Measurements from ENCODE around the gene KCTD18. TPM values are rescaled to one million over a fixed set of nuclear protein-coding genes. Genes with fewer than 3 reads are reported as not detected.

The KCTD18 gene
- total RNA-seq (10 to 100 TPM; 13.4 to 19.2 TPM), total RNA-seq (25.9 to 35.2 reads per million in 2 donors)

DNA sequence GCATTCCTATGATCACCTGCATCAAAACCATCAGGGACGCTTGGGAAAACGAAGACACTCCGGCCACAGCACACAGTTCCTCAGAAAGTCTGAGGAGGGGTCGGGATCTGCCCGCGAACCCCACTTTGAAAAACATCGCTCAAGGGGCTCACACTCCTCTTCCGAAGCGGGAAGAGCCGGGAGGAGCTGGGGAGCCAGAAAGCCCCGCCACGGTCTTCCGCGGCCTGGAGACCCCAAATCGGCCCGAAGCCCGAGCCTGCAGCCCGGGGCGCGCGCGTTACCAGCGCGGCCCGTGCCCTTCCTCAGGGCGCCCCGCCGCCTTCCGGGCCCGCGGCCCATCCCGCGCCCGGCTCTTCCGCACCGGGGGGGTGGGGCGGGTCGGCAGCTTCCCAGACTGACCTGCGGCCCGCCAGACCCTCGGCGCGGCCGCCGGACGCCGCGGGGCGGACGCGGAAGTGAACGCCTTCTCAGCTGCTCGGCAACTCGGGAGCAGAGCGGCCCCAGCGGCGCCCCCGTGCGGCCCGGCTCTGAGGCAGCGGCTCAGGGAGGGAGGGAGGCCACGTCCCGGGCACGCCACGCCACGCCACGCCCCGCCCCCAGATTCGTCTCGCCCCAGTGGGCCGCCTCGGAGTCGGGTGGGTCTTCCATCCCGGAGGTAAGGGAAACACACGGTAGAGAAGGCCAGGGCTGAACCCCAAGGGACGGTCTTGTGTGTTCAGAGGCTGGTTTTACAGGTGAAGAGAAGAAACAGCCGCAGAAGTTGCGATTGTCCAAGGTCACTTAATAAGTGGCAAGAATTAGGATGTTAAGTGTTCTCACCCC is at the start of gene KCTD18:
Gene KCTD18 (minus strand): TSS at position 457 of the 822 bp plus-strand sequence. CDS start 3,052 bp downstream, outside the sequence.
- peak; percentile 99 for ATAC-seq
- Mint-ChIP-seq H3K36me3 (ENCODE audit: low read depth) (peaks cover 2% of the 10 kb centered on the region), H3K27me3 (no peaks in the 10 kb centered on the region), H3K4me1 (peaks cover 26% of the 10 kb centered on the region), H3K4me3 (peak within 1 kb of the TSS; percentile 92), H3K27ac (peak within 1 kb of the TSS; percentile 84)
- H3K9me3 ChIP-seq (ENCODE audit: control insufficient read depth, low read length, poor library complexity, severe bottlenecking), result no peaks in the 10 kb centered on the region
- peak; percentile 85 to 90 (median 89) for DNase-seq

DNA sequence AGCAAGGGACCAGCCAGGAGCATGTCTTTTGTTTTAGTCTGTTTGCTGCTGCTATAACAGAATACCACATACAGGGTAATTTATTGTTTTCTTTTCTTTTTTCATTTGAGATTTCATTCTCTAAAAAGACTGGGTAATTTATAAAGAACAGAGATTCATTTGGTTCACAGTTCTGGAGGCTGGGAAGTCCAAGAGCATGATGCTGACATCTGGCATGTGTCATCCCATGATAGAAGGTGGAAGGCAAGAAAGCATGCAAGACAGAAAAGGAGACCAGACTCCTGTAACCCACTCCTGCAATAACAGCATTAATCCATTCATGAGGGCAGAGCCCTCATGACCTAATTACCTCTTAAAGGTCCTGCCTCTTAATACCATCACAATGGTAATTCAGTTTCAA is 30.9 kb upstream of the KCTD18 start:
- Mint-ChIP-seq H3K27me3 (no peaks in the 10 kb centered on the region), H3K36me3 (ENCODE audit: low read depth) (no peaks in the 10 kb centered on the region), H3K27ac (no peak overlapping the region), H3K4me1 (no peaks in the 10 kb centered on the region), H3K4me3 (no peak overlapping the region)
- DNase-seq, result no peak
- no peaks in the 10 kb centered on the region for H3K9me3 ChIP-seq (ENCODE audit: control insufficient read depth, low read length, poor library complexity, severe bottlenecking)
- no peak for ATAC-seq

DNA sequence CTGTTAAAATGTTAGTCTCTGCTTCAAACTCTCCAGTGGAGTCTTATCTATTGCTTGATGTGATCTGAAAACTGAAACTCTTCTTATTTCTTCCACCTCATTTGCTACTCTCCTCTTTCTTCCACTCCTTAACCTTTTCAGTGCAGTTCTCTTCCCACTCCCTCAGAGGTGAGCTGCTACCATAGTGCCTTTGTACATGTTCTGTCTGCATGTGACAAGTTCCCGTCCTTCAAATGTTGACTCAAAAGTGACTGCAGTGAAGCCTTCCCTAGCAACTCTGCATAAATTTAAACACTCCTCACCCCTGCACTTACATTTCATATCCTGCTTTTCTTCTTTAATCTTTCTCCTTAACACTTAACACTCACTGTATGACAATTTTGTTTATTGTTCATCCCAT is 28.3 kb upstream of the KCTD18 start:
- no peak for ATAC-seq
- no peak for DNase-seq
- H3K27ac Mint-ChIP-seq, result no peak overlapping the region
- no peaks in the 10 kb centered on the region for H3K36me3 Mint-ChIP-seq (ENCODE audit: low read depth)
- peaks cover 2% of the 10 kb centered on the region for H3K4me1 Mint-ChIP-seq
- no peaks in the 10 kb centered on the region for H3K9me3 ChIP-seq (ENCODE audit: control insufficient read depth, low read length, poor library complexity, severe bottlenecking)
- no peak overlapping the region for H3K4me3 Mint-ChIP-seq
- no peaks in the 10 kb centered on the region for H3K27me3 Mint-ChIP-seq

DNA sequence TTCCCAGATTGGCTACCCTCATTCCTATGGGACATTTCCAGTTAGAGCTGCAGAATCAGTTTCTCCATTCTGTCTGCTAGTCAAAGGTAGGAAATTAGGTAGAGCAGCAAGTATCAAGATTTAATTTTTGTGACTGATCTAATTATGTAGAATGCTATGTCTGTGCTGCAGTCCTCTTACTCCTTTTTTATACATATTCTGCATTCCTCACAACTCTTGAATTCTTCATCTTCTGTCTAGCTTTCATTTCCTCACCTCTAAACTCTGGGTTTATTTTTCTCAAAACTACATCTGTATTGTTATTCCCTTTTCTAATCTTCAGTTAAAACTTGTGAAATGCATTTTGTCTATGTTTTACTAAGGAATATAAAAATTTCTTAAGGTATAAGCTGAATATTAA is 24.7 kb upstream of the KCTD18 start:
- Mint-ChIP-seq H3K4me1 (peaks cover 2% of the 10 kb centered on the region), H3K27me3 (no peaks in the 10 kb centered on the region), H3K27ac (peak overlapping the region; percentile 11), H3K4me3 (no peak overlapping the region), H3K36me3 (ENCODE audit: low read depth) (no peaks in the 10 kb centered on the region)
- no peaks in the 10 kb centered on the region for H3K9me3 ChIP-seq (ENCODE audit: control insufficient read depth, low read length, poor library complexity, severe bottlenecking)
- ATAC-seq (no peak), DNase-seq (no peak)

DNA sequence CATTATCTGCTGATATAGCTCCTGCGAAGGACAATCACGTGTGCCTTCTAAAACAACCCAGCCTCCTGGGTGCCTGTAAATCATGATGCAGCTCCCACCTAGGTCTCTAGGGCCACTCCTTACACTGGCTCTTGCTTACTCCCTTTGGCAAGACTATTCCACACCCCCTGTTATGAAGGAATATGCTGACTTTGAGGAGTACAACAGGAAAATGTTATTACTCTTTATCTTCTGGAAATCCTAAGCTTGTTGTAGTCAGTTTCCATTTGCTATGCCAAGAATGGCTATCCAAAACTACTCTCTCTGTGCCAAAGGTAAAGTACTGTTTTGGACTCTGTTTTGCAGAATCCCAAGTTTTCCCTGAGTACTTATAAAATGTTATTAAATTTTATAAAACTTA is 23.9 kb upstream of the KCTD18 start:
- Mint-ChIP-seq H3K36me3 (ENCODE audit: low read depth) (no peaks in the 10 kb centered on the region), H3K27me3 (no peaks in the 10 kb centered on the region), H3K27ac (no peak overlapping the region), H3K4me3 (no peak overlapping the region), H3K4me1 (peaks cover 4% of the 10 kb centered on the region)
- H3K9me3 ChIP-seq (ENCODE audit: control insufficient read depth, low read length, poor library complexity, severe bottlenecking), result no peaks in the 10 kb centered on the region
- DNase-seq (no peak), ATAC-seq (no peak)

DNA sequence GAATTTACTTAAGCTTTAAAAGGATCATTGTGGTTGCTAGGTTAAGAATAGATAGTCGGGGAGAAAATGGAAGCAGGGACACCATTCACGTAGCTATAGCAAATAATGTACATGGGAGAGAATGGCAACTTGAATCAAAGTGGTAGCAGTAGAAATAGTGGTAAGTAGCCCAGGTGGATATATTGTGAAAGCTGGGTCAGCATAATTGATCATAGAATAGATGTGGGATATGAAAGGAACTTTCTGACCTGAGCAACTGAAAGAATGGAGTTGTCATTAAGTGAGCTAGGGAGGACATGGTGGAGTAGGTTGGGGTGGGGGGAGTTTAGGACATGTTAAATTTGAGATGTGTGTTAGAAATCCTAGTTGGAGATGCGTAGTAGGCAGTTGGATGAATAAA is 18.4 kb upstream of the KCTD18 start:
- no peak overlapping the region for H3K27ac Mint-ChIP-seq
- H3K4me1 Mint-ChIP-seq, result peaks cover 22% of the 10 kb centered on the region
- H3K9me3 ChIP-seq (ENCODE audit: control insufficient read depth, low read length, poor library complexity, severe bottlenecking), result no peaks in the 10 kb centered on the region
- H3K27me3 Mint-ChIP-seq, result peaks cover 5% of the 10 kb centered on the region
- no peak for DNase-seq
- H3K36me3 Mint-ChIP-seq (ENCODE audit: low read depth), result no peaks in the 10 kb centered on the region
- ATAC-seq, result no peak
- H3K4me3 Mint-ChIP-seq, result no peak overlapping the region

DNA sequence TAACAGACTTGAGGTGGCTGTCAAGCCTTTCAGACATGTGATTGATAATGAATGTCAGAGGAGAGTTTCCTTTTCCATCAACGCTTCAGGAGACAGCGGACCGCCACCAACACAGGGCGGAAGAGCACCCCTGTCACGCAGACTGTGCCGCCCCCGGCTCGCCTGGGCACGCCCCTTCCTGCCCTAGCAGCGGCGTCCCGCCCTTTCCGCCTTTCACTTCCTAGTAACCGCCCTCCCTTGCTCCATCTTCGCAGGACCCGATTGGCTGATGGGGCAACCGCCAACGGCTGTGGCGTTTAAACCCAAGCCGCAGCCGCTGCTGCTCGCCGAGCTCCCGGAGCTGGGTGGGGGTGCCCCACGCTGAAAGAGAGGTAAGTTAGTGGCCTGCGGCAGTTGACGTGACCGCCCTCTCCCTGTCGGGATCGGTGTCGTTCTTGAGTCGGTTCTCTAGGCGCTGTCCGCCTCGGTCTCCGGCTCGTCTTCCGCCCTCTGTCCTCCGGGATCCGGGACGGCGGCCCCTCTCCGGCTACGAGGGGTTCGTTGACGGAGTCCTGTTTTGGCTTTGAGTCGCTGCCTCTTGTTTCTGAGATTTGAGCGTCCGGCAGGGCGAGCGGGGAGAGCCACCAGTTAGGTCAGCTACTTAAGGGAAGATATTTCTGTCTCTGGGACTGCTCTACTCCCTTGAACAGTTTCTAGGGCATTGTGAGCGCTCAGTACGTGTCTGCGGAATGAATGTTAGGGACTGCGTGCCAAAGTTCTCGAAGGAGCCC is 16.2 kb upstream of the KCTD18 start, which contains the start of gene SGO2:
Gene SGO2 (plus strand): TSS at position 326 of the 770 bp plus-strand sequence. CDS start 6,769 bp downstream, outside the sequence.
- peak within 1 kb of the TSS; percentile 96 for H3K27ac Mint-ChIP-seq
- H3K27me3 Mint-ChIP-seq, result peaks cover 5% of the 10 kb centered on the region
- peak within 1 kb of the TSS; percentile 96 for H3K4me3 Mint-ChIP-seq
- peaks cover 22% of the 10 kb centered on the region for H3K4me1 Mint-ChIP-seq
- H3K36me3 Mint-ChIP-seq (ENCODE audit: low read depth), result no peaks in the 10 kb centered on the region
- ATAC-seq, result peak; percentile 100
- DNase-seq, result peak; percentile 91 to 94 (median 91)
- H3K9me3 ChIP-seq (ENCODE audit: control insufficient read depth, low read length, poor library complexity, severe bottlenecking), result no peaks in the 10 kb centered on the region

DNA sequence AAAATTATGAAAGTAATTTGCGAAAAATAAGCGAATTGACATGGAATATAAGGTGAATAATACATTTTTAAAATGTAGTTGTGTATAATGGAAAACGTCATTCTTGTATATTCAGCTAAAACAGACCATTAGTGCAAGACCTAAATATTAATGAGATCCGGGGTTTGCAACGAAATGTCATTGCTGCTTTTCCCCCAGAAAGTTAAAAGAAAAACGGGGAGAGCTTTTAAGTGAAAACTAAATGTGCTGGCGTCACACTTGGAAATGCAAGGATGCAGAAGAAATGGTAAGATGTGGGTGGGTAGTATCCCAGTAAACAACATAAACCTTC is 15.6 kb upstream of the KCTD18 start:
- Mint-ChIP-seq H3K4me1 (peaks cover 22% of the 10 kb centered on the region), H3K36me3 (ENCODE audit: low read depth) (no peaks in the 10 kb centered on the region), H3K27ac (peak overlapping the region; percentile 96), H3K4me3 (peak overlapping the region; percentile 96), H3K27me3 (peaks cover 5% of the 10 kb centered on the region)
- no peaks in the 10 kb centered on the region for H3K9me3 ChIP-seq (ENCODE audit: control insufficient read depth, low read length, poor library complexity, severe bottlenecking)
- DNase-seq, result no peak
- ATAC-seq, result no peak

DNA sequence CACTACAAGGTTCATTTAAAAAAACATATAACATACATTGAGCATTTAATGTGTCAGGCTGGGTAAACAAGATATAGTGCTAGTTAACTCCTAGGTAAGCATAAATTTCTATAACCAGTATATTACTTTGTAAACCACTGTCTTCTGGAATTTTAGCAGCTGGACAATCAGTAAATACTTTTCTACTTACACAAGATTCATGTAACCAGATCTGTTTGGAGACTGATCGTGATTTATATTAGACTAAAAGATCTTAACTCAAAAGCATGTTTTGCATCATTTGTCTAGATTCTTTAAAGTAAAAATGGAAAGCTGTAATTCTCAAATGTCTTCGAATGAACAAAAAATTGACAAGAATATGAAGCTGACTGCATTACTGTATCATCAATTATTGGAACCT is 15.2 kb upstream of the KCTD18 start:
- DNase-seq (no peak), ATAC-seq (no peak)
- no peaks in the 10 kb centered on the region for H3K9me3 ChIP-seq (ENCODE audit: control insufficient read depth, low read length, poor library complexity, severe bottlenecking)
- Mint-ChIP-seq H3K36me3 (ENCODE audit: low read depth) (no peaks in the 10 kb centered on the region), H3K27me3 (peaks cover 5% of the 10 kb centered on the region), H3K4me3 (no peak overlapping the region), H3K27ac (no peak overlapping the region), H3K4me1 (peaks cover 22% of the 10 kb centered on the region)

DNA sequence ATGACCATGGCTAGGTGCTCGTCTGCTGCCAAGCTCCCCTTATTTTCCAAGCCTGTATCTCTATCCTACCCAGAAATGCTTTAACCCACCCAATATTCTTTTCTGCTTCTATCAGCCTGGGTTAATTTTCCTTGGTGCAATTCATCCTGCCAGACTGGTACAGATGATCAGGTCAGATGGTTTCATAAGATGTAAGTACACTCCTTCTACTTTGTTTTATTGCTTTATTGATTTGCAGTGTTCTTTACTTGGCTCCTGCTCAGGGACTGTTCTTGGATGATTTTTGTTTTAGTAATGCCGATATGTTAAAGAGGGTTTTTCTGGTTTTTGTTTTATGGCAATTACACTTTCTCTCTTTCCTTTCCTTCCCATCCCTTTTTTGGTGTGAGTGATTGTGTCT is 13.7 kb upstream of the KCTD18 start:
- DNase-seq (no peak), ATAC-seq (no peak)
- Mint-ChIP-seq H3K27ac (no peak overlapping the region), H3K36me3 (ENCODE audit: low read depth) (no peaks in the 10 kb centered on the region), H3K4me3 (no peak overlapping the region), H3K27me3 (peaks cover 5% of the 10 kb centered on the region), H3K4me1 (peaks cover 20% of the 10 kb centered on the region)
- no peaks in the 10 kb centered on the region for H3K9me3 ChIP-seq (ENCODE audit: control insufficient read depth, low read length, poor library complexity, severe bottlenecking)

DNA sequence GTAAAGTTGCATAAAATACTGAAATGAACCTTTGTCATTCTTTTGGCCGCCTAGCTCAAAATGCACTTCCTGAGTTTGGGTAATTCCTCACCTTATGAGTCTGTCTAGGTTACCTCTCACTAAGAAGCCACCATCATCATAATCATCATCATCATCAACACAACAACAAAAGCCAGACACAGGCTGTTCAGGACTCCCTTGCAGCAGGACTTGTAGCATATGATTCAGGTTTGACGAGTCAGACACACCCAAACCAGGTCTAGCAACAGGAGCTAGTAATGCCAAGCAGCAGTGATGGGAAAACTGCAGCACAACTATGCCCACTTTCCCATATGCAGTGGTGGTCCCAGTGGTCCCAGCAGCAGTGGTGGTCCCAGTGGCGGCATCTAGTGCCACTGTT is 13.3 kb upstream of the KCTD18 start:
- ATAC-seq (no peak), DNase-seq (no peak)
- Mint-ChIP-seq H3K27me3 (peaks cover 5% of the 10 kb centered on the region), H3K4me3 (no peak overlapping the region), H3K36me3 (ENCODE audit: low read depth) (no peaks in the 10 kb centered on the region), H3K27ac (no peak overlapping the region), H3K4me1 (peaks cover 17% of the 10 kb centered on the region)
- H3K9me3 ChIP-seq (ENCODE audit: control insufficient read depth, low read length, poor library complexity, severe bottlenecking), result no peaks in the 10 kb centered on the region

DNA sequence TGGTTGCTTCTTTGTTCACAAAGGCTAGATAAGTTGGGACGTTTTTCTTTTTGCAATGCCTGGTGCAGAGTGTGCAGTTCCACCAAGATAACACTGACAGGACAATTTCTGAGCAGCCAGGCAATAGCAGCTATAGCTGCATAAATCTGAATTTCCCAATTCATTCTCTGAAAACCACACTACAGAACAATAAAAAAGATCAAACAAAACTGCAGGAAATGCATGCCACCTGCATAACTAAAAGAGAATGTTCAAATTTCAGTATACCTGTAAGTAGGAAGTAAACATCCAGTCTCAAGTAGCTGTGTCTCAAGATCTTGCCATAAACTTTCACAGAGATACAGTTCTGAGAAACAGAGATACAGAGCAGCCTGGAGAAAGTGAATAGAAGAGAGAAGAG is 5.3 kb upstream of the KCTD18 start:
- H3K4me3 Mint-ChIP-seq, result peak overlapping the region; percentile 42

DNA sequence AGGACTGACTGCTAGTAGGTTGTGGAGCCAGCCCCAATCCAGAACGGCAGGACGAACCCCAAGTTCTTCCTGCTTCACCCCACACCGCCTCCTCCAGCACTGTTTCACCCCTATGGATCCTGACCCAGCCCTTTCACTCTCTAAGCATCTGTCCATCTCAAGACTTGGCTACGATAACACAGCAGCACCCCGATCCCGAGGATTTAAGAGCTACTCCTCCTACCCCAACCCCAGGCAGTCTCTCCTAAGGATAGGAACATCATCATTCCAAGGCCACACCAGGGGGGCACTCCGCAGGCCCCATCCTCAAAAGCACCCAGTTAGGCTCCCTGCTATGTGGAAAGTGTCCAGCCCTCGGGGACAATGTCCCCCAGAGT is 645 bp downstream of the KCTD18 start:
- Mint-ChIP-seq H3K27ac (peak overlapping the region; percentile 84), H3K36me3 (ENCODE audit: low read depth) (peaks cover 2% of the 10 kb centered on the region), H3K4me1 (peaks cover 21% of the 10 kb centered on the region), H3K4me3 (peak overlapping the region; percentile 92), H3K27me3 (no peaks in the 10 kb centered on the region)
- ATAC-seq, result no peak
- no peaks in the 10 kb centered on the region for H3K9me3 ChIP-seq (ENCODE audit: control insufficient read depth, low read length, poor library complexity, severe bottlenecking)
- no peak for DNase-seq

More for the DNA sequence above, 5.3 kb upstream of the KCTD18 start:
- no peaks in the 10 kb centered on the region for H3K9me3 ChIP-seq (ENCODE audit: control insufficient read depth, low read length, poor library complexity, severe bottlenecking)
- H3K27me3 Mint-ChIP-seq, result no peaks in the 10 kb centered on the region
- H3K36me3 Mint-ChIP-seq (ENCODE audit: low read depth), result peaks cover 2% of the 10 kb centered on the region
- DNase-seq (no peak), ATAC-seq (peak; percentile 64)
- peak overlapping the region; percentile 63 for H3K27ac Mint-ChIP-seq
- H3K4me1 Mint-ChIP-seq, result peaks cover 12% of the 10 kb centered on the region
